Stimulated activated CD8-positive, alpha-beta memory T cell treated with anti-CD3 and anti-CD28 coated beads, Interleukin-4, amount 100 ng/mL, for 1 hour (primary cell): ENCODE data around the gene ATXN1.
"Not testable (repeated sequence)": the region's sequence is repeated elsewhere in the genome, so short reads cannot be mapped to it uniquely, and the experiment has no call there.

Source experiments
- DNase-seq, 2 donors: peaks; one replicate each; pipeline ENCODE4 v3.0.0-alpha.2; 2020; ENCODE audit warnings: low read depth in 2 of 2, low spot score in 1 of 2

The ATXN1 gene

DNA sequence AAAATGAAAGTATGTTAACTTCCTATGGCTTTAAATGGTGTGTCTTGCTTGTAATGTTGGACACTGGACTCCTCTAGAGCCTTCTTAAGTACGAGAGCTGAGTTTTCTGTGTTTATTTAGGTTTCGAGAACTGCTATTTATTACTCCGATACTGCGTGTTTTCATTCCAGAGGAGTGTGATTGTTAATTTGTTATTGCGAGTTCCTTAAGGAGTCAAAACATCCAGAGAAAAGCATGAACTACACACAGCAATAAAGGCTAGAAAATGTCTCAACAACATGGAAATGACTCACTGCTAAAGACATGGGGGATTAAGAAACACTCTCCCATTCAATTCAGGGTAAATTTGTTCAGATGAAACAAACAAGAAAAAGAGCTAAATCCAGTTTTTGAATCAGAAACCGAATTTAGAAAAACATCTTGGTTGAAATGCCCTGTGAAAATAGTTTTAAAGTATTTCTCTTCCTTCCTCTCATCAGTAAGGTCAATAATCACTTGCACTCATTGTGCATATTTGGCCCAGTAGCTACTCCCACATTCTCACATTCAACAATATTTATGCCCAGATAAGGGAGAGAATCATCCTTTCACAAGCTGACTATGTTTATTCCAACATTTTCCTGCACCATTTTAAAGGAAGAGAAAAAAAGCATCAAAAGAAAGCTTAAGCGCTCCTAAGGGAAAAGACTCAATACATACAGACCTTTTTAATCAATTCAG is 36.0 kb downstream of the ATXN1 start:
- DNase-seq, result no peak

- DNase-seq, result no peak
Measured at GRCh38 chr6:16723826-16724225, 37.4 kb downstream of the ATXN1 start.

DNA sequence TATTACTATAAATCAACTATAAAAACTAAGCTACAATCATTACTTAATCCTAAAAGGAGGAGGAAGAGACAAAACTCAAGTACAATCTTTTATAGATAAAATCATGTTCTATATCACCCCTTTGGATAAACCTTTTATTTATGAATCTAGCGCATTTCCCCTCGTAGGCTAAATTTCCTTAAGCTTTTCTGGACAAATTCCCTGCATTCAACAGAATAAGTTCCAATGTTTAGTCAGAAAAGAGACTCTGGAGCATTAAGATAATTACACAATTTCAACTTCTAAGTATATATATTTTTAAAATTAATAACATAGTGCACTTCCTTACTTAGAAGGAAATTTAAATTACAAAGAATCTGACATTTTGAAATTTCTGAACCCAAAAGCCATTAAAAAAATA is 37.9 kb downstream of the ATXN1 start:
- no peak for DNase-seq

GRCh38 chr6:16722630-16723029 is 38.6 kb downstream of the ATXN1 start:
- no peak for DNase-seq

- no peak for DNase-seq
Measured at GRCh38 chr6:16721977-16722376, 39.3 kb downstream of the ATXN1 start.

GRCh38 chr6:16720861-16721260 is 40.4 kb downstream of the ATXN1 start:
- no peak for DNase-seq

DNA sequence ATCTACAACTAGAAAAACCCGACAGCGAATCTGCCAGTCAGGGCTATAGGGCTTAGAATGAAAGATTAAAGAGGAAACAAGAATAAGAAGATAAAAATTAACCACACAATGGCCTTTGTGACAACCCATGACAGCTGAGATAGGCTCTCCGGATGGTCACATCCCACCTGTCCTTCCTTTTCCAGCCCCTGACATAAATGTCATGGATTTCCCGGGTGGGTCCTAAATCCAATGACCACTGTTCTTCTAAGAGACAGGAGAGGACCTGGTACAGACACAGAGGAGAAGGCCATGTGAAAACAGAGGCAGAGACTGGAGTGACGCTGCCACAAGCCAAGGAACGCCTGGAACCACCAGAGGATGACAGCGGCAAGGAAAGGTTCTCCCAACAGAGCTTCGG is 41.8 kb downstream of the ATXN1 start:
- DNase-seq, result no peak

GRCh38 chr6:16718356-16718755 is 42.9 kb downstream of the ATXN1 start:
- no peak for DNase-seq

GRCh38 chr6:16717275-16717942 is 43.9 kb downstream of the ATXN1 start:
- no peak for DNase-seq

- DNase-seq, result no peak
Measured at GRCh38 chr6:16716321-16716858, 44.9 kb downstream of the ATXN1 start.

- DNase-seq, result no peak
Measured at GRCh38 chr6:16713597-16713996, 47.7 kb downstream of the ATXN1 start.

- no peak for DNase-seq
Measured at GRCh38 chr6:16712931-16713484, 48.3 kb downstream of the ATXN1 start.

GRCh38 chr6:16712255-16712930 is 48.9 kb downstream of the ATXN1 start:
- DNase-seq, result no peak

- DNase-seq, result peak in 1 of 2 donors; percentile 29
Measured at GRCh38 chr6:16711546-16712254, 49.6 kb downstream of the ATXN1 start.

DNA sequence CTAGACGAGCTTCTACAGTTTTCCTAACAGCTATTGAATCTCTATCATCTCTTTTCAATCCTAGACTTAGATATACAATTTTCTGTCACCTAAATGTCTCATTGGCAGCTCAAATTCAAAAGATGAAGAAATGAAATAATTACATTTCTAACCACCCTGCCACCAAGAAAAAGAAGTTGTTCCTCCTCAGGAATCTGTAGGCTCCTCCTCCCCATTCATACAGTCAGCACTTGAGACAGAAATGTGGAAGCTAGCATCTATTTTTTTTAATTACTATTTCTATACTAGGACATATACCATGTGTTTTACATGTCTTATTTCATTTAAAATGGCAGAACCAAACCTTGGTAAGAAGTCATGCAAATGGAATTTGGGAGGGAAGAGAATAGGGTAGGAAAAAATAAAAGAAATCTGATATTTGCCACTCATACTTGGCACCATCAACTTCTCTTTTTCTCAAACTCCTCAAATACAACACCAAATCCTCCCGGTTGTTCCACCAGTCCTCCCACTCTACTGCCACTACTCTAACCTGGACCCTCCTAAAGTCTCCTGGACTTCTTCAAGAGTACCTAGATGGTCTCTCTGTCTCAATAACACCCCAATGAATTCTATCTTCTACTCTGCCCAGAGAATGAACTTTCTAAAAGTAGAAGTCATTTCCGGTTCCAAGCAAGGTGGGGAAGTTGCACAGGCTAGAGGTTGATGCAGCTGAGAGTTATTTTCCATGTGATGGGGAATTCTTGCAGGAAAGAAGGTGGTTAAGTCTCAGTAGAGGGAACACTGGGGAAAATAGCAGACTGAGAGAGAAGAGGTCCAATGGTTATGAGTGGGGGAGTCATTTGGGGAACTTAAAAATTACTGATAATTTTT is 54.1 kb downstream of the ATXN1 start:
- no peak for DNase-seq

GRCh38 chr6:16706491-16706890 is 54.8 kb downstream of the ATXN1 start:
- not testable (repeated sequence) for DNase-seq

GRCh38 chr6:16706029-16706428 is 55.2 kb downstream of the ATXN1 start:
- no peak for DNase-seq

GRCh38 chr6:16705081-16705993 is 55.9 kb downstream of the ATXN1 start:
- no peak for DNase-seq

- no peak for DNase-seq
Measured at GRCh38 chr6:16704401-16705045, 56.7 kb downstream of the ATXN1 start.
